GM19351 (cell line): ENCODE measurements around the gene L2HGDH.
"Not testable (repeated sequence)": the region's sequence is repeated elsewhere in the genome, so short reads cannot be mapped to it uniquely, and the experiment has no call there.

ENCODE experiments used
- ATAC-seq: cut with Tn5 transposase; IDR thresholded peaks from one replicate; pipeline ENCODE4 v1.9.1; 2021; ENCODE audit warnings: mild to moderate bottlenecking, moderate library complexity; ENCODE audit not compliant: unreplicated experiment

The L2HGDH gene

GRCh38 chr14:50340045-50340444 is 28.0 kb upstream of the L2HGDH start:
- no peak for ATAC-seq

- no peak for ATAC-seq
Observed at GRCh38 chr14:50339178-50339804, 27.3 kb upstream of the L2HGDH start.

GRCh38 chr14:50338587-50338986 is 26.6 kb upstream of the L2HGDH start:
- ATAC-seq: no peak

GRCh38 chr14:50335989-50336824 is 24.2 kb upstream of the L2HGDH start:
- ATAC-seq: no peak

GRCh38 chr14:50335389-50335788 is 23.4 kb upstream of the L2HGDH start:
- ATAC-seq: no peak

- no peak for ATAC-seq
Observed at GRCh38 chr14:50334211-50334610, 22.2 kb upstream of the L2HGDH start.

GRCh38 chr14:50333014-50333509 is 21.0 kb upstream of the L2HGDH start:
- ATAC-seq: no peak

GRCh38 chr14:50331596-50331995 is 19.6 kb upstream of the L2HGDH start:
- ATAC-seq: no peak

GRCh38 chr14:50321009-50321660 is 9.1 kb upstream of the L2HGDH start:
- peak; percentile 92 for ATAC-seq

- peak; percentile 32 for ATAC-seq
Observed at GRCh38 chr14:50320283-50320682, 8.3 kb upstream of the L2HGDH start.

- no peak for ATAC-seq
Observed at GRCh38 chr14:50319721-50320120, 7.7 kb upstream of the L2HGDH start.

GRCh38 chr14:50319293-50319692 is 7.3 kb upstream of the L2HGDH start:
- no peak for ATAC-seq

GRCh38 chr14:50318031-50318626 is 6.1 kb upstream of the L2HGDH start:
- no peak for ATAC-seq

- ATAC-seq: not testable (repeated sequence)
Observed at GRCh38 chr14:50314098-50314497, 2.1 kb upstream of the L2HGDH start.

GRCh38 chr14:50312734-50313054 is 665 bp upstream of the L2HGDH start:
- peak; percentile 29 for ATAC-seq

GRCh38 chr14:50311337-50311971 is 575 bp downstream of the L2HGDH start:
- no peak for ATAC-seq

GRCh38 chr14:50310445-50310844 is 1.6 kb downstream of the L2HGDH start:
- ATAC-seq: no peak

- no peak for ATAC-seq
Observed at GRCh38 chr14:50308363-50308915, 3.6 kb downstream of the L2HGDH start.

- no peak for ATAC-seq
Observed at GRCh38 chr14:50303744-50304471, 8.1 kb downstream of the L2HGDH start.

- no peak for ATAC-seq
Observed at GRCh38 chr14:50301914-50302313, 10.1 kb downstream of the L2HGDH start.
